NCI-H128 (cell line): ENCODE measurements around the gene PSMB10.
A peak's percentile ranks its signal among the peaks of the same experiment; 100 is the strongest.
"Not testable (repeated sequence)": the region's sequence is repeated elsewhere in the genome, so short reads cannot be mapped to it uniquely, and the experiment has no call there.

Experiments
- DNase-seq: peaks from one replicate; lab custom pipeline; 2025; ENCODE audit not compliant: unreplicated experiment; lab: John Stamatoyannopoulos, UW

PSMB10 gene

DNA sequence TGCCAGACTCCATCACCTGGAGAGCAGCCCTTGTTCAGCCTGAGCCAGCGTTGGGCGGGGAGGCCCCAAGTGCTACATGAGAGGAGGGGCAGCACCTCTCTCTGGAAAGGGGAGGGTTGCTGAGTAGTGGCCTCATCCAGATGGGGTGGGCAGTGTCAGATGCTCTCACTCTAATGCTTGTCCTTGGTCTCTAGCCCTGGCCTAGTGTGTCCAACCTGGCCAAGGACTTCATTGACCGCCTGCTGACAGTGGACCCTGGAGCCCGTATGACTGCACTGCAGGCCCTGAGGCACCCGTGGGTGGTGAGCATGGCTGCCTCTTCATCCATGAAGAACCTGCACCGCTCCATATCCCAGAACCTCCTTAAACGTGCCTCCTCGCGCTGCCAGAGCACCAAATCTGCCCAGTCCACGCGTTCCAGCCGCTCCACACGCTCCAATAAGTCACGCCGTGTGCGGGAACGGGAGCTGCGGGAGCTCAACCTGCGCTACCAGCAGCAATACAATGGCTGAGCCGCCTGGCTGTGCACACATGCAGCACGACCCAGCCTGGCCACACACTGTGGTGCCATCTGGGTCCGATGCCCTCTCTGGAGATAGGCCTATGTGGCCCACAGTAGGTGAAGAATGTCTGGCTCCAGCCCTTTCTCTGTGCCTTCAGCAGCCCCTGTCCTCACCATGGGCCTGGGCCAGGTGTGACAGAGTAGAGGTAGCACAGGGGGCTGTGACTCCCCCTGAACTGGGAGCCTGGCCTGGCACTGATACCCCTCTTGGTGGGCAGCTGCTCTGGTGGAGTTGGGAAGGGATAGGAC lies 9.3 kb downstream of the PSMB10 start:
- no peak for DNase-seq

DNA sequence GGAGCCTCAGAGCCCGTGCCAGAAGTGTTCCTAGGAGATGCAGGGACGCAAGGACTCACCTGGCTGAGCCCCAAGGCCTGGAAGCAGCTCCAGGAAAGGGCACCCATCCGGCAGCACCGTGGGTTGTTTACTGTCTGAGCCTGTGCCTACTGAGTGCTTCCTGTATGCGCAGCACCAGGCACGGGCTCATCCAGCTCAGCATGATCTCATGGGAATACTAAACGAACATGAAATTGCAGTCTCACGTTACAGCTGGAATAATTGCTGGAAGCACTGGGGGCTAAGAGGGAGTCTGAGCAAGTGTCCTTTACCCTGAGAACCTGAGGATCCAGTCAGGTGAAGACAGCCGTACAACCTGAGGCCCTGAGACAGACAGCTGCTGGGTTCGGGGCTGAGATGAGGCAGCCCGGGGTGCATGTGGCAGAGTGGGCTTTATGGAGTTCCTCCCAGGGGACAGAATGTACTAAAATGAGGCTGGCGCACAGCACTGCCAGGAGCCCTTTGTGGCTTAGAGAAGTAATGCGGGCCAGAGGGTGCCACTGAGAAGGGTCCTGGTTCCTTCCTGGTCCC lies 10.4 kb downstream of the PSMB10 start:
- DNase-seq = peak; percentile 17

DNA sequence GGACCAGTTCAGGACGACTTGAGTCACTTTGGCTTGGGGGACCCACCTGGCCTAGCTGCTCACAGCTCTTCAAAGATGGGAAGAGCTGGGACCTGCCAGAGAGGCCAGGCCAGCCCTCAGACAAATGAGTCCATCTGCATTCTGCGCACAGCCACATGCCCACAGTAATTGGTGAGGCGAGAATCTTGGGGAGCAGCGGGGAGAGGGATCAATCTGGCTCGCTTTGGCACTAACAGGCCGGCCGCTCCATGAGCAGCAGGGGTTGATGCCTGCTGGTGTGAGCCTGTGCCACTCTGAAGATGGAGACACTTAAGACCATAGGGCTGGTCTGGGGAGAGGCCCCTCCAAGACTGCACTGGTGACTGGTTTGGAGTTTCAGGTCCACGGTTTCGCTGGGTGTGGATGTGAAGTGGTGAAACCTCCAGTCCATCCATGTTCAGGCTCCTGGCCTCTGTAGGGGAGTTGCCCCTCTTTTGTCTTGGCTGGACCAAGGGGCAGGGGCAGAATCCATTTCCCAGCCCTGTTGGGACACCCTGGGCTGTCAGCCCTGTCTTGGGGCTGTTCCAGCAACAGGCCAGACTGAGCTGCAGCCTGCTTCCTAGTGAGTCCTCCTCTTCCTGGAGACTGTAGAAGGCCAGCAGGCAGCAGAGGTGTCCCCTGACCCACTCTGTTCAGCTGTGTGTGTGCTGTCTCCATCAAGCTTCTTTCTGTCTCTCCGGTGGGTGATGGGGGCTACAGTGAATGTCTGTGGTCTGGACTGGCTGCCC lies 12.3 kb downstream of the PSMB10 start:
- DNase-seq = no peak

DNA sequence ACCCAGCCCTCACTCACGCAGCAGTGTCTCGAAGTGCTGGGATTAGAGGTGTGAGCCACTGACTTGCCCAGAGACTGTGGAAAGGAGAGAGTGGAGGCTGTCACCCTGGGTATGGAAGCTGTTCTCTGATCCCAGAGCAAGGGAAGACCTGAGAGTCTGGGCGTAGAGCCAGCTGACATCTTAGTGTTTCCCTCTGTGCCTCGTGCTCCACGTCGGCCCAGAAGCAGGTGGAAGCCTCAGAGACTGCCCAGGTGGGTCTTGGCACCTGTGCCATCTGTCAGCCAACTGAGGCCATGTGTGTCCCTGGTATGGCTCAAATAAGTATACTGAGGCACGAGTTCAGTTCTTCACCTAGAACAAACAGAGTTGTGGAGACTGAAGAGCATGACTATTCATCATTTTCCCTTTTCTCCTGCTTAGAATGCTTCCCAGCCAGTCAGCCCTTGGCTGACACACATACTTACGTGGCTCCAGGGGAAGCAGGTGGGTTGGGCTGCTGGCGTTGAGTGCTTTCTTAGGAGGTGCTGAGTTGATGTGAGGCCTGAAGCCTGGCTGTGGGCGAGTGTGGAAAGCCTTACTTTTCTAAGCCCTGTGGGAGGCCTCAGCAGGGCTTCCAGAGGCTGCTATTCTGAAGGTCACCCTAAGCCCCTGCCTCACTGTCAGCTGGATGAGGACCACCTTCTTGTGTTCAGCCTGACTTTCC lies 13.1 kb downstream of the PSMB10 start:
- no peak for DNase-seq

- DNase-seq = peak; percentile 24
Measured at GRCh38 chr16:67922740-67923139, 13.9 kb downstream of the PSMB10 start.

- no peak for DNase-seq
Measured at GRCh38 chr16:67922221-67922620, 14.4 kb downstream of the PSMB10 start.

DNA sequence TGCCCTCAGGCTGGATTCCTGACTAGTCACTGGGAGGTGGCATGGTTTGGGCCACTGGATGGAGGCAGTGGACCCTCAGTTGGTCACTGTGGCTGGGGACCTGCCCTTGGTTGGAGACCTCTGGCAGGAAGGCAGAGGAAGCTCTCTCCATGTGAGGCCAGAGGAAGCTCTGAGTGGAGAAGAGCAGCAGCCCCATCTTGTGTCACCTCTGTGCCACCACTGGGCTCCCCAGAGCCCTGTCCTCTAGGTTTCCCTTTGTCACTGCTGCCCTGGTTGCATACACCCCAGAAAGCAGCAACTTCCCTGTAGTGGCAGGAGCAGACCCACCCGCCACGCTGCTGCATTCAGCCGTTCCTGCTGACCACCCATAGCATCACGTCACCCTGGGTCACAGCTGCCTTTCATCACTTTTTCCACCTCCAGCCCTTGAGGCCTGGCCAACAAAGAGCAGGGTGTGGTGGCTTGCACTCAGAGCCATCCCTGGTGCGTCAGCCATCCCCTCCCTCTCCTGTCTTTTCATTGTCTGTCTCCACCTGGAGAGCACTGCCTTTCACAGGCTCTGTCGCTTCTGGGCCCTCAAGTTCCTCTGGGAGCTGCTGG lies 16.9 kb downstream of the PSMB10 start:
- DNase-seq = no peak

- DNase-seq = no peak
Measured at GRCh38 chr16:67917852-67918236, 18.8 kb downstream of the PSMB10 start.

- DNase-seq = no peak
Measured at GRCh38 chr16:67917140-67917851, 19.4 kb downstream of the PSMB10 start.

DNA sequence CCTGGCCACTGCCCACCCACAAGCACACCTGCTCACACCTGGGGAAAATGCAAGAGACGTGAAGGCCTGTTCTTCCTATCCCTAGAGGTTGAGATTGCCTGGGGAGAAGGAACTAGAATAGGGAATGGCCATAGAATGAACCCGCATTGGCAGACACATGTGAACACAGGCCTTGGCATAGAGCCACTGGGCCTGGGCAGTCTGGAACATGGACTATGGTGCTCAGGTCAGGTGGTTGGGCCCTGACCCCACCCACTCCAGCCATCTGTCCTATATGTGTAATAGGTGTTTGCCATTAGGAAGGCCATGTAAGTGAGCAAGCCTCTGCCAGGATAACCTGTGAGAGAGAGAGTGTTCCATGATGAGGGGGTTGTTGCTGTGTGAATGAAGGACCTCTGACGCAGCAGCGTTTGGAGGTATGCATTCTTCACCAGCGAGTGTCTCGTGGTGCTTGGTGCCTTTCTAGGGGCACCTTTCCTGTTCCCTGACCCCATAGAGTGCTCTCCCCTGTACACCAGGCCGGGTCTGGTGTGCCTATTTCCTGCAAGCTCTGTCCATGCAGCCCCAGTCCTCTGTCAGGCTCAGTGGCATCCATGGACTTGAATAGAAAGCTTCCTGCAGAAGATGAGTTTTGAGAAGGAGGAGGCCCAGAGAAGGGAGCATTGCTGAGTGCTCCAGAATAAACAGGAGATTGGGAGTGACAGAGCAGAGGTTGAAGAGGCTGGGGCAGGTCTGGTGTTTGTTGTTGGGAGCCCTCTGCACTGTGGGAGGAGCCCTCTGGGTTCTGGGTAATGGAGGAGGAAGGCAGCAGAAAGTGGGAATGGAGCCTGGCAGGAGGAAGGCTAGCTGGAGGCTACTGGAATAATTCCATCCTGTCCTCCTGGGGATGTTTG lies 20.6 kb downstream of the PSMB10 start:
- DNase-seq = no peak

- DNase-seq = not testable (repeated sequence)
Measured at GRCh38 chr16:67915496-67915769, 21.2 kb downstream of the PSMB10 start.

DNA sequence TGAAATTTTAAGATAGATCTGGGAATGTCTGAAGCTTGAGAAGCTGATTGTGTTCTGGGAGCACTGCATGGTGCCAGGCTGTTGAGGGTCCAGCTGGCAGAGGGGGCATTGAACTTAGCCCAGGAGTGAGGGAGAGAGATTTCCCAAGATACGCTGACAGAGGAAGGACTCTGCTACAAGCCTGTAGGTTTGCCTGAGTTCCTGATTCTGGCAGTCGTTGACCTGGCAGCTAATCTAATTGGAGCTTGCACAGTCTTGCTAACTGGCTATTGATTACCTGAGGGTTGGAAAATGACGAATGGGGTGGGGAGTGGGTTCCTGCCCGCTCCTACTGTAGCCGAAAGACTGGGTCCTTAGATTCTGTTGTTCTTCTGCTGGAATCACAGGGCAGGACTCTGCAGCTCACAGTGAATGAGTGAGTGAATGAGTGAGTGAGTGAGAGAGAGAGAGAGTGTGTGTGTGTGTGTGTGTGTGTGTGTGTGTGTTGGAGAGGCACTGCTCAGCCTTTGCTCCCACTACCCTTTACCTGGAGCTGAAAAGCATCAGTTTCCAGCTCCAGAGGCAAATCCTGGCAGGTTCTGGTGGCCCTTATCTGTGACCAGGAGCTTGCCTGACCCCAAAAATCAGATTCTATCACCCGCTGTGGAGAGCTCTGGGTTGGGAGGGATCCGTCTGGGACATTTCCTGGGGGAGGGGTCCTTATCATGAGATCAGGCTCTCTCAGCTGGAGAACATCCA lies 21.7 kb downstream of the PSMB10 start:
- DNase-seq = no peak

DNA sequence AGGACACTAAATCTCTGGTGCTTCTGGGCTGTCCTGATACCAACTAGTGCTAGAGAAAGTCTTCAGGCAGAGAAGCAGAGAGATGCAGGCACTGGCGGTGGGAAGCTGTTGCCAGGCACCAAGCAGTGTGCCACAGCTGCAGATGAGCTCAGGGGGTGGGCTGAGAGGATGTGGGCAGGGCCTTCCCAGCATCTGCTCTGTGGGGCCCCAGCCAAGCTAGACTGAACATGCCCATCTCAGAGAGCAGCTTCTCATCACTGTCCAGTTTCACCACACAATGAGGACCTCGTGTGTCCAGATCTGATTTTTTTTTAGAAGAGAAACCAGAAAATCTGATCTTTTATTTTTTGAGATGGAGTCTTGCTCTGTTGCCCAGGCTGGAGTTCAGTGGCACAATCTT lies 26.5 kb downstream of the PSMB10 start:
- DNase-seq = no peak

DNA sequence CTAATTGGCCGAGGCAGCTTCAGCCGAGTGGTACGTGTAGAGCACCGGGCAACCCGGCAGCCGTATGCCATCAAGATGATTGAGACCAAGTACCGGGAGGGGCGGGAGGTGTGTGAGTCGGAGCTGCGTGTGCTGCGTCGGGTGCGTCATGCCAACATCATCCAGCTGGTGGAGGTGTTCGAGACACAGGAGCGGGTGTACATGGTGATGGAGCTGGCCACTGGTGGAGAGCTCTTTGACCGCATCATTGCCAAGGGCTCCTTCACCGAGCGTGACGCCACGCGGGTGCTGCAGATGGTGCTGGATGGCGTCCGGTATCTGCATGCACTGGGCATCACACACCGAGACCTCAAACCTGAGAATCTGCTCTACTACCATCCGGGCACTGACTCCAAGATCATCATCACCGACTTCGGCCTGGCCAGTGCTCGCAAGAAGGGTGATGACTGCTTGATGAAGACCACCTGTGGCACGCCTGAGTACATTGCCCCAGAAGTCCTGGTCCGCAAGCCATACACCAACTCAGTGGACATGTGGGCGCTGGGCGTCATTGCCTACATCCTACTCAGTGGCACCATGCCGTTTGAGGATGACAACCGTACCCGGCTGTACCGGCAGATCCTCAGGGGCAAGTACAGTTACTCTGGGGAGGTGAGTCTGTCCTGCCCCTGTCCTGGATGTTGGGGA lies 27.5 kb downstream of the PSMB10 start:
- DNase-seq = no peak

DNA sequence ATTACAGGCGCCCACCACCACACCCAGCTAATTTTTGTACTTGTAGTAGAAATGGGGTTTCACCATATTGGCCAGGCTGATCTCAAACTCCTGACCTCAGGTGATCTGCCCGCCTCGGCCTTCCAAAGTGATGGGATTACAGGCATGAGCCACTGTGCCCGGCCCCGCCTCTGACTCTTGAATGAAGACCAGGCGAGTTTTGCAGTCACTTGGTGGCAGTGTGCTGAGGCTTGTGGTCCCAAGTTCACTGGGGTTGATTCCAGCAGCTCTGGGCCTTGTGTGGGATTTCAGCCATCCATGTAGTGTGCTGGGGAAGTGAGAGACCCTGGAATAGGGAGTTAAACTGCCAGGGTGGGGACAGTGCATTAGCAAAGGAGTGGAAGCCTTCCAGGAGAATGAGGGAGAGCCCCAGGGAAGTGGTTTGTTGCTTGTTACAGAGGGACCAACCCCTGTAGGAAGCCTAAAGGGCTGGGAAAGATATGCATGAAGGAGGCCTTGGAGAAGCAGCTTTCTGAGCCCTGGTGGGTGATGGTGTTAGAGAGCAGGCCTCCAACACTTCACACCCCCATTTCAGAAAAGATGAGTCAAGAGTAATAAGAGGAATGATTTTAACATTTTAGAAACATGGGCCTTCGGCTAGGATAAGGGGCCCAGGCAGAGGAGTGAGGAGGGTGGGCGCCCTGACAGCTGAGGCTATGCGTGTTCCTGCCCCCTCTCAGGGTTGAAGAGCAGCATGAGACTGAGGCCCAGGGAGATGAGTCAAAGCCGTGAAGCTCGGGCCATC lies 29.1 kb downstream of the PSMB10 start:
- DNase-seq = no peak

DNA sequence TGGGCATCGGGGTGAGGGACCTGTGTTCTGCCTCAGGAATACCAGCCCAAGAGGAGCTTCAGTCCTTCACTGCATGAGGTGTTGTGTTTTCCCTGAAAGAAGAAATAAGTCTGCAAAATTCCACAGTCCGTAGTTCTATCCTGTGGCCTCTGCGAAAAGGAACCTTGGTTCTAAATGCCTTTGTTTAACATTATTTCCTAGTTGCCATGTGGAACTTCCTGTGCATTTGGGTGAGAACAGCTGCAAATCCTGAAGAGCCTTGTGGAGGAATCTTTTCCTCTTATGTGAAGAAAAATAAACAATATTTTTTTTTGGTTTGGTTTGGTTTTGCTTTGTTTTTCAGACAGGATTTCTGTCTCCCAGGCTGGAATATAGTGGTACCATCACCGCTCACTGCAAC lies 33.8 kb downstream of the PSMB10 start:
- DNase-seq = no peak

- no peak for DNase-seq
Measured at GRCh38 chr16:67901734-67902133, 34.9 kb downstream of the PSMB10 start.

DNA sequence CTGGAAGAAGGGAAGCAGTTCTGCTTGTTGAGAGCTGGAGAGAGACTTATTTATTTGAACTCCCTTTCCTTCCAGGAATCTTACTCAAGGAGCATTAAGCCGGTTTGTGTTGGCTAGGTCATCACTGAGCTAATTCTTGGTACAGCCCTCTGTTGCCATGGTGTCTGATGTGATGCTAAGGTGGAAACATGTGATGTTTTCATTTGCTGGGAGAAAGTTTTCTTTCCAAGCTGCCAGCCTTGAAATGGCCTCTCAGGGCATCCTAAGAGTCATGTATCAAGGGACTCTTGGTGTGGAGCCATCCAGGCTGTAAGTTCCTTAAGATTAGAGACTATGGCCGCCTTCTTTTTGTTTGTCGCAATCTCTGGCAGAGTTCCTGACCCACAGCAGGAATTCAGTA lies 39.4 kb downstream of the PSMB10 start:
- DNase-seq = no peak
